Body of pancreas (tissue), 4 donors: ENCODE measurements around the gene SHOC2. TPM values are rescaled to one million over a fixed set of nuclear protein-coding genes. Genes with fewer than 3 reads are reported as not detected.
"Not testable (repeated sequence)": the region's sequence is repeated elsewhere in the genome, so short reads cannot be mapped to it uniquely, and the experiment has no call there.

Experiments
- ATAC-seq: fragments of 150-250 bp; one replicate; pipeline ENCODE4 v1.9.1; 2016
- DNase-seq, 4 donors: peaks; one replicate each; pipeline ENCODE4 v3.0.0-alpha.2; 2019
- H3K27ac ChIP-seq, 4 donors: fragments of 200-600 bp; sonication (generic); 1 replicate in 3 of 4; 2 replicates in 1 of 4; pipeline versions ENCODE4 v1.5.1 to v1.6.1; 2016 to 2019; ENCODE audit warnings: mild to moderate bottlenecking in 1 of 4, mixed read lengths in 1 of 4, moderate library complexity in 1 of 4
- H3K27me3 ChIP-seq, 2 donors: fragments of 200-600 bp; sonication (generic); one replicate each; pipeline ENCODE4 v1.6.0; 2016; ENCODE audit warnings: mild to moderate bottlenecking in 1 of 2
- H3K36me3 ChIP-seq, 2 donors: fragments of 200-600 bp; sonication (generic); replicated peaks in 1 of 2; 2 replicates each; pipeline ENCODE4 v1.5.1; 2016; ENCODE audit warnings: low read depth in 2 of 2; ENCODE audit not compliant: insufficient read depth in 1 of 2
- H3K4me1 ChIP-seq: fragments of 200-600 bp; sonication (generic); one replicate; pipeline ENCODE4 v1.6.0; 2016
- H3K4me3 ChIP-seq, 2 donors: fragments of 200-600 bp; sonication (generic); 1 replicate in 1 of 2; 2 replicates in 1 of 2; pipeline ENCODE4 v1.5.1; 2016 to 2019
- H3K9me3 ChIP-seq, 3 donors: fragments of 200-600 bp; sonication (generic); 1 replicate in 2 of 3; 2 replicates in 1 of 3; pipeline ENCODE4 v1.5.1; 2016
- CTCF ChIP-seq, 7 experiments: fragments of 450-650 bp in 4 of 7; fragments of 200-600 bp in 3 of 7; sonication (generic) in 3 of 7; IDR thresholded peaks; one replicate each; pipeline ENCODE4 v1.5.1; 2016 to 2019; ENCODE audit warnings: antibody characterized with exemption in 7 of 7
- POLR2A ChIP-seq, 3 donors: fragments of 450-650 bp; IDR thresholded peaks; one replicate each; pipeline ENCODE4 v1.6.1; 2016; ENCODE audit warnings: antibody characterized with exemption in 3 of 3, mild to moderate bottlenecking in 2 of 3
- WGBS, 2 donors: methylation state at CpG; one replicate each; pipeline ENCODE4 v1.1.5; 2017; 5-methylcytosine and 5-hydroxymethylcytosine counted together
- intact Hi-C: fragments of 100-400 bp; cut with DNase I; formaldehyde crosslinking; loops from one replicate; pipeline ENCODE4 v1.15.1; 2023
- total RNA-seq, 2 donors: library from RNA; depleted of rRNA; stranded (reverse); fragments of >200 nt; gene quantifications; one replicate each; pipeline ENCODE4 v1.1.0, GENCODE V29; 2016

The SHOC2 gene
- total RNA-seq, 2 donors from 2014 or later = 24.1 to 26.0 TPM

GRCh38 chr10:110915035-110915434 lies 4.4 kb upstream of the SHOC2 start:
- no peaks in the 10 kb centered on the region for H3K9me3 ChIP-seq
- H3K36me3 ChIP-seq = no peaks in the 10 kb centered on the region
- intact Hi-C loops = no loop called here
- no peak overlapping the region for H3K4me3 ChIP-seq
- peak overlapping the region in 3 of 4 donors; percentile 29 to 100 (median 100) for H3K27ac ChIP-seq
- WGBS, 2 donors = 72 to 77% methylated on average over 6 of the region's 6 CpGs
- peaks cover 52% of the 10 kb centered on the region for H3K4me1 ChIP-seq
- H3K27me3 ChIP-seq = no peaks in the 10 kb centered on the region
- ATAC-seq (no peak), DNase-seq (no peak)
- TF ChIP-seq POLR2A (IDR thresholded peaks at IDR 0.05) = no peak
- no peak for TF ChIP-seq CTCF (IDR thresholded peaks at IDR 0.05)

- peaks cover 52% of the 10 kb centered on the region for H3K4me1 ChIP-seq
- intact Hi-C loops, ATAC-seq, H3K36me3 ChIP-seq, H3K4me3 ChIP-seq, H3K9me3 ChIP-seq, H3K27me3 ChIP-seq: not testable (repeated sequence)
- 57 to 60% methylated on average over 4 of the region's 4 CpGs for WGBS, 2 donors
- peak overlapping the region in 3 of 4 donors; percentile 29 to 100 (median 100) for H3K27ac ChIP-seq
- DNase-seq = peak in 2 of 4 donors; percentile 40 to 58
Measured at GRCh38 chr10:110915600-110915999, 3.8 kb upstream of the SHOC2 start.

GRCh38 chr10:110916554-110917346 lies 2.7 kb upstream of the SHOC2 start:
- peak in 2 of 4 donors; percentile 37 to 50 for DNase-seq
- Histone ChIP-seq H3K27ac (peak overlapping the region; percentile 29 to 100 (median 66)), H3K4me3 (no peak overlapping the region), H3K36me3 (no peaks in the 10 kb centered on the region), H3K9me3 (no peaks in the 10 kb centered on the region), H3K4me1 (peaks cover 52% of the 10 kb centered on the region), H3K27me3 (no peaks in the 10 kb centered on the region)
- no peak for TF ChIP-seq CTCF (IDR thresholded peaks at IDR 0.05)
- no peak for TF ChIP-seq POLR2A (IDR thresholded peaks at IDR 0.05)
- ATAC-seq = no peak
- 37 to 54% methylated on average over 3 of the region's 3 CpGs for WGBS, 2 donors
- intact Hi-C loops = no loop called here

GRCh38 chr10:110918269-110918642 lies 1.1 kb upstream of the SHOC2 start:
- ATAC-seq (no peak), DNase-seq (peak; percentile 95 to 98 (median 97))
- no peaks in the 10 kb centered on the region for H3K27me3 ChIP-seq
- peak overlapping the region; percentile 98 to 100 (median 100) for H3K27ac ChIP-seq
- peak overlapping the region; percentile 33 to 68 for H3K4me3 ChIP-seq
- peaks cover 46% of the 10 kb centered on the region for H3K4me1 ChIP-seq
- H3K36me3 ChIP-seq = no peaks in the 10 kb centered on the region
- 1% methylated on average over 13 to 15 of the region's 15 CpGs for WGBS, 2 donors
- H3K9me3 ChIP-seq = no peaks in the 10 kb centered on the region
- TF ChIP-seq CTCF (IDR thresholded peaks at IDR 0.05) (peak in 4 of 7 experiments; percentile 4 to 29 (median 24)), POLR2A (IDR thresholded peaks at IDR 0.05) (no peak)
- intact Hi-C loops = no loop called here

GRCh38 chr10:110918643-110919348 lies 608 bp upstream of the SHOC2 start, which contains the start of gene BBIP1:
Gene BBIP1, minus strand, starts transcription at chr10:110919180. Its CDS starts 1,023 bp downstream, at chr10:110918157.
- no peaks in the 10 kb centered on the region for H3K27me3 ChIP-seq
- peak; percentile 88 to 98 (median 95) for TF ChIP-seq POLR2A (IDR thresholded peaks at IDR 0.05)
- TF ChIP-seq CTCF (IDR thresholded peaks at IDR 0.05) = peak in 2 of 7 experiments; percentile 33 to 39
- DNase-seq = no peak
- peak; percentile 90 for ATAC-seq
- H3K4me3 ChIP-seq = peak within 1 kb of the TSS; percentile 33 to 68
- intact Hi-C loops = no loop called here
- H3K36me3 ChIP-seq = no peaks in the 10 kb centered on the region
- 0% methylated on average over 23 to 40 of the region's 40 CpGs for WGBS, 2 donors
- H3K9me3 ChIP-seq = no peaks in the 10 kb centered on the region
- peaks cover 48% of the 10 kb centered on the region for H3K4me1 ChIP-seq
- peak within 1 kb of the TSS; percentile 98 to 100 (median 100) for H3K27ac ChIP-seq
